ENCODE measurements around the gene CHD3. TPM values are rescaled to one million over a fixed set of nuclear protein-coding genes. Genes with fewer than 3 reads are reported as not detected.

CHD3 gene
- total RNA-seq, 1 donor from 2014 or later, result 339 TPM

DNA sequence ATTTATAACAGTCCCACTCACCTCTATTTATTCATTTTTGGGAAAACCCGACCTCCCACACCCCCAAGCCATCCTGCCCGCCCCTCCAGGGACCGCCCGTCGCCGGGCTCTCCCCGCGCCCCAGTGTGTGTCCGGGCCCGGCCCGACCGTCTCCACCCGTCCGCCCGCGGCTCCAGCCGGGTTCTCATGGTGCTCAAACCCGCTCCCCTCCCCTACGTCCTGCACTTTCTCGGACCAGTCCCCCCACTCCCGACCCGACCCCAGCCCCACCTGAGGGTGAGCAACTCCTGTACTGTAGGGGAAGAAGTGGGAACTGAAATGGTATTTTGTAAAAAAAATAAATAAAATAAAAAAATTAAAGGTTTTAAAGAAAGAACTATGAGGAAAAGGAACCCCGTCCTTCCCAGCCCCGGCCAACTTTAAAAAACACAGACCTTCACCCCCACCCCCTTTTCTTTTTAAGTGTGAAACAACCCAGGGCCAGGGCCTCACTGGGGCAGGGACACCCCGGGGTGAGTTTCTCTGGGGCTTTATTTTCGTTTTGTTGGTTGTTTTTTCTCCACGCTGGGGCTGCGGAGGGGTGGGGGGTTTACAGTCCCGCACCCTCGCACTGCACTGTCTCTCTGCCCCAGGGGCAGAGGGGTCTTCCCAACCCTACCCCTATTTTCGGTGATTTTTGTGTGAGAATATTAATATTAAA is 34.4 kb upstream of the CHD3 start:
- no peak for DNase-seq (ENCODE audit: low spot score in 2 of 2, unreplicated experiment in 2 of 2)
- Mint-ChIP-seq H3K9me3 (no peaks in the 10 kb centered on the region), H3K36me3 (peaks cover 15% of the 10 kb centered on the region), H3K27me3 (ENCODE audit: low read depth) (no peaks in the 10 kb centered on the region), H3K4me1 (peaks cover 15% of the 10 kb centered on the region), H3K4me3 (peak overlapping the region; percentile 41), H3K27ac (no peak overlapping the region)
- TF ChIP-seq, protein P1, sequence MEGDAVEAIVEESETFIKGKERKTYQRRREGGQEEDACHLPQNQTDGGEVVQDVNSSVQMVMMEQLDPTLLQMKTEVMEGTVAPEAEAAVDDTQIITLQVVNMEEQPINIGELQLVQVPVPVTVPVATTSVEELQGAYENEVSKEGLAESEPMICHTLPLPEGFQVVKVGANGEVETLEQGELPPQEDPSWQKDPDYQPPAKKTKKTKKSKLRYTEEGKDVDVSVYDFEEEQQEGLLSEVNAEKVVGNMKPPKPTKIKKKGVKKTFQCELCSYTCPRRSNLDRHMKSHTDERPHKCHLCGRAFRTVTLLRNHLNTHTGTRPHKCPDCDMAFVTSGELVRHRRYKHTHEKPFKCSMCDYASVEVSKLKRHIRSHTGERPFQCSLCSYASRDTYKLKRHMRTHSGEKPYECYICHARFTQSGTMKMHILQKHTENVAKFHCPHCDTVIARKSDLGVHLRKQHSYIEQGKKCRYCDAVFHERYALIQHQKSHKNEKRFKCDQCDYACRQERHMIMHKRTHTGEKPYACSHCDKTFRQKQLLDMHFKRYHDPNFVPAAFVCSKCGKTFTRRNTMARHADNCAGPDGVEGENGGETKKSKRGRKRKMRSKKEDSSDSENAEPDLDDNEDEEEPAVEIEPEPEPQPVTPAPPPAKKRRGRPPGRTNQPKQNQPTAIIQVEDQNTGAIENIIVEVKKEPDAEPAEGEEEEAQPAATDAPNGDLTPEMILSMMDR (IDR thresholded peaks at IDR 0.05; ENCODE audit: unreplicated experiment), result no peak

DNA sequence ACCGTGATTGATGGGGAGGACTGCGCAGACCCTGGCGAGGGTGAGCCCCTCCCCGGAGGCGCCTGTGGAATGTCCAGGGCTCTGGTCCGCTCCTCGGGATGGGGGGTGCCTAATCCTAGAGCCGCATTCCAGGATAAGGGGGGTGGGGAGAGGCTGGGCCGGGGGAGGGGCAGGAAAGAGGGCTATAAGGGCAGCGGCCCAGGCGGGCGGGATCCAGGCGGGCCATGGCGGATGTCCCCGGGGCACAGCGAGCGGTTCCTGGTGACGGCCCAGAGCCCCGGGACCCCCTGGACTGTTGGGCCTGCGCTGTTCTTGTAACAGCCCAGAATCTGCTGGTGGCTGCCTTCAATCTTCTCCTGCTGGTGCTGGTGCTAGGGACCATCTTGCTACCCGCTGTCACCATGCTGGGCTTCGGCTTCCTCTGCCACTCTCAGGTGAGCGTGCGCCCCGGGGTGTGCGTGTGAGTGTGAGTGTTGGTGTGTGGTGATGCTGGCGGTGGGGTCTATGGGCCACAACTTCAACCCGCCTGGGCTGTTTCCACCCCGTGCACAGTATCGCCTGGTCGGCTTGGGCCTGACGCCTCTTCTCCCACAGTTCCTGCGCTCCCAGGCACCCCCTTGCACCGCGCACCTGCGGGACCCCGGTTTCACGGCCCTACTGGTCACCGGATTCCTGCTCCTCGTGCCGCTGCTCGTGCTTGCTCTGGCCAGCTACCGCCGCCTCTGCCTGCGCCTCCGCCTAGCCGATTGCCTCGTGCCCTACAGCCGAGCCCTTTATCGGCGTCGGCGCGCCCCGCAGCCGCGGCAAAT is 33.5 kb upstream of the CHD3 start, which contains the start of gene TMEM88:
TMEM88 (plus strand) TSS at position 216 of the 809 bp plus-strand sequence; CDS start at position 225, 9 bp downstream.
- Mint-ChIP-seq H3K36me3 (peaks cover 8% of the 10 kb centered on the region), H3K27me3 (ENCODE audit: low read depth) (no peaks in the 10 kb centered on the region), H3K4me3 (peak within 1 kb of the TSS; percentile 41), H3K27ac (no peak within 1 kb of the TSS), H3K4me1 (peaks cover 15% of the 10 kb centered on the region), H3K9me3 (no peaks in the 10 kb centered on the region)
- DNase-seq (ENCODE audit: low spot score in 2 of 2, unreplicated experiment in 2 of 2), result no peak
- TF ChIP-seq, protein P1 (IDR thresholded peaks at IDR 0.05; ENCODE audit: unreplicated experiment), result no peak

DNA sequence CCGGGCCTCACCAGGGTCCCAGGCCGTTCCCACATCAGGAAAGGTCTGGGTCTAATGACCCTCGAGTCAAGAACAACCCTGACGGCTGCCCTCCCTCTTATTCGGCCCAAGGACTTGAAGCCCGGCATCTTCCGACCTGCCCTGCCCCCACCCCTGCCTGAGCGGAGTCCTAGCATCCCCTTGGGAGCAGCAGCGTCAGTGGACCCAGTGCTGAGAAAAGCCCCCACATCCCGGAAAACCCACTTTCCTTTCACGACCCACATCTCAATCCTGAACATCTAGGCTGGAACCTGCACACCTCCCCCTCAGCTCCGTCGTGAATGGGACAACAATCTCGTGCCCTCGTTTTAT is 33.0 kb upstream of the CHD3 start:
- Mint-ChIP-seq H3K9me3 (no peaks in the 10 kb centered on the region), H3K27me3 (ENCODE audit: low read depth) (no peaks in the 10 kb centered on the region), H3K36me3 (peaks cover 9% of the 10 kb centered on the region), H3K4me1 (peaks cover 15% of the 10 kb centered on the region), H3K4me3 (no peak overlapping the region), H3K27ac (no peak overlapping the region)
- TF ChIP-seq, protein P1 (IDR thresholded peaks at IDR 0.05; ENCODE audit: unreplicated experiment), result no peak
- DNase-seq (ENCODE audit: low spot score in 2 of 2, unreplicated experiment in 2 of 2), result no peak

DNA sequence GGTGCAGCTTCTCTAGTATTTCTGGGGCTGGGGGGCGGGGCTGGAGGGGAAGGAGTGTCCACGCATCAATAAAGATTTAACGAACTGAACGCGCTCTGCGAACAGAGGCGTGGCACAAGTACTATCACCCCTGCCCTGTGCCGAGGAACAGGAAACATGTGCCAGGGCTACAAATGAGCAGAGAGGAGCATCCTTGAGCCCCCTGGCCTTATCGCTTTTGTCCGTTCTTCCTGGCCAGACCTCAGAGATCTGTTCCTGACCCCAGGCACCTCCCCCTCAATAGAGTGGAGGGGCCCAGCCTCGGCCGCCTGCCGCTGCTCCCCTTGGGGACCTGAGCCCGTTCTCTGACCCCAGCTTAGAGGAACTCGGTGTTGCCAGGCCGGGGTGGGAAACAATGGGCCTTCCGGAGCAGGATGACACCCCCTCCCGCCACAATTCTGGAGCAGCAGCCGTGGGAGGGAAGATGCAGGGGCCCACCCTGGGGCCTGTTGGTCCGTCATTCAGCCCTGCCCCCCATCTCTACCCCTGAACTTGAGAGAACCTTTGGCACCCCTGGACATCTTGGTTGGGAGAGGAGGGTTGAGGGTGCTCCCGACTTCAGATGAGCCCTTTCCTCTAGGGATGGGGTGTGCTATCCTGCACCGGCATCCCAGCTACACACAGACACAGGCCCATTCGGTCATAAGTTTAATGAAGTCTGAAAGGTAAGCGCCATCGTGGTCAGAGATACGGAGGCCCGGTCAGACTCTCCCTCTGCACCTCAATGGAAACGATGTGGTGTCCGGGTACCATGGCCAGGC is 32.4 kb upstream of the CHD3 start:
- Mint-ChIP-seq H3K36me3 (peaks cover 7% of the 10 kb centered on the region), H3K4me3 (no peak overlapping the region), H3K4me1 (peaks cover 15% of the 10 kb centered on the region), H3K27me3 (ENCODE audit: low read depth) (no peaks in the 10 kb centered on the region), H3K27ac (no peak overlapping the region), H3K9me3 (no peaks in the 10 kb centered on the region)
- DNase-seq (ENCODE audit: low spot score in 2 of 2, unreplicated experiment in 2 of 2), result no peak
- TF ChIP-seq, protein P1 (IDR thresholded peaks at IDR 0.05; ENCODE audit: unreplicated experiment), result no peak

DNA sequence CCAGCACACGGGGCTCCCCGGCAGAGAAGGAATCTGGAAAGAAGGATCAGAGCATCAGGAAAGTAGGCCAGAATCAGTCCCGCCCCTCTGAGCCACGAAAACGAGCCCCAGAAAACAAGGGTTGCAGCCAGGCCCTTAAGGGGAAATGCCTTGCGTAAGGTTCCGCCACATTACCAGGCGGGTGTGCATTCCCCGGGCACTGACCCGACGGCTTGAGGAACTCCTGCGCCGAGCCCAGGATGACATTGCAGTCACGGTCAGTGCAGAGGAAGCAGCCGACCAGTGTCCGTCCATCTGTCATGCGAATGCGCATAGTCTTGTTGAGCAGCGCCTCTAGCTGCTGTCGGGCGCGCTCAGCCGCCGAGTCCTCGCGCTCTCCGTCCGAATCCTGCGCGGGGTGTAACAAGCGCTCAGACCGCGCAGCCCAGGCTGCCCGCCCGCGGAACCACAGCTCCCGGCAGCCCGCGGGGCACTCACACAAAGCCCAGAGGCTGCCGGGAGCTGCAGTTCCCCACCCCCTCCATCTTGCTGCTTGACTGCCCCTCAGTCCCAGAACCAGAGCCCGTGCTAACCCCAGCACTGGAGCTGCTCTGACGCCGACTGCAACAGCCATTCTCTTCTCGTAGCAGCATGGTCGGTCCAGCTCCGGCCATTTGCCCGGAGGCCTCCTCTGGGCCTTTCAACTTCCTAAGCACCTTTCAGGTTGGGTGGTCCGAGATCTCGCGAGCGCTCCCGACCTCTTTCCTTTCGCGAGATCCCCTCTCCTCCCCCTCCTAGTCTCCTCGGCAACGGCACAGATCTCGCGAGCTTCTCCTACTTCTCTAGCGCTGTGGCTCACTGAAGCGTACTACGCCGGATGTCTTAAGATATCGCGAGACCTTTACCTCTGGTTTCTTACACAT is 31.5 kb upstream of the CHD3 start, which contains the start of gene NAA38:
NAA38 (minus strand) TSS at position 749 of the 902 bp plus-strand sequence; CDS start at position 653, 96 bp downstream.
- Mint-ChIP-seq H3K36me3 (peaks cover 4% of the 10 kb centered on the region), H3K9me3 (no peaks in the 10 kb centered on the region), H3K27ac (no peak within 1 kb of the TSS), H3K4me1 (peaks cover 12% of the 10 kb centered on the region), H3K27me3 (ENCODE audit: low read depth) (no peaks in the 10 kb centered on the region), H3K4me3 (no peak within 1 kb of the TSS)
- DNase-seq (ENCODE audit: low spot score in 2 of 2, unreplicated experiment in 2 of 2), result peak; percentile 94
- TF ChIP-seq, protein P1 (IDR thresholded peaks at IDR 0.05; ENCODE audit: unreplicated experiment), result no peak

Data from mesothelial cell of epicardium (in vitro differentiated cells).